ENCODE data around the gene GFOD1. TPM values are rescaled to one million over a fixed set of nuclear protein-coding genes. Genes with fewer than 3 reads are reported as not detected.

Gene GFOD1
- total RNA-seq, 1 donor from 2014 or later: 20.2 TPM

DNA sequence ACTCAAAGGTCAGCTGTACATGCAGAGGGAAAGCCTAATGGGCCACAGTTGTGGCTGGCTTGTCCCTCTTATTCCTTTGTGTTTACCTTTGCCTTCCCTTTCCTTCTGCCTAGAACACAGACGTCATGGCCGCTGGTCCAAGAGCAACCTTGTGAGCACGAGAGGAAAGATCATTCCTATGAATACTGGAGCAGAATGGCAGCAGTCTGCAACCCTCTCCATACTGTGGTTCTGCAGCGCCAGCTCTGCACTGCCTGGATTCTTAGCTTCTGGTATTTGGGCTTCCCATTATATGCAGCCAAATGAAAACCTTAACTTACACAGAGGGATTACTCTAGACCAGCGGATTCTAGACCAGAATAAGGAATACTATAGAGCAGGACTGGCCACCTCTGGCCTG lies 171.5 kb downstream of the GFOD1 start:
- Histone ChIP-seq H3K9me3 (no peaks in the 10 kb centered on the region), H3K27ac (no peak overlapping the region), H3K27me3 (ENCODE audit: low read depth) (no peaks in the 10 kb centered on the region), H3K4me3 (no peak overlapping the region), H3K4me1 (no peaks in the 10 kb centered on the region), H3K36me3 (peaks cover 93% of the 10 kb centered on the region)
- intact Hi-C loops (cut with DNase I): no loop called here
- TF ChIP-seq, protein P1, sequence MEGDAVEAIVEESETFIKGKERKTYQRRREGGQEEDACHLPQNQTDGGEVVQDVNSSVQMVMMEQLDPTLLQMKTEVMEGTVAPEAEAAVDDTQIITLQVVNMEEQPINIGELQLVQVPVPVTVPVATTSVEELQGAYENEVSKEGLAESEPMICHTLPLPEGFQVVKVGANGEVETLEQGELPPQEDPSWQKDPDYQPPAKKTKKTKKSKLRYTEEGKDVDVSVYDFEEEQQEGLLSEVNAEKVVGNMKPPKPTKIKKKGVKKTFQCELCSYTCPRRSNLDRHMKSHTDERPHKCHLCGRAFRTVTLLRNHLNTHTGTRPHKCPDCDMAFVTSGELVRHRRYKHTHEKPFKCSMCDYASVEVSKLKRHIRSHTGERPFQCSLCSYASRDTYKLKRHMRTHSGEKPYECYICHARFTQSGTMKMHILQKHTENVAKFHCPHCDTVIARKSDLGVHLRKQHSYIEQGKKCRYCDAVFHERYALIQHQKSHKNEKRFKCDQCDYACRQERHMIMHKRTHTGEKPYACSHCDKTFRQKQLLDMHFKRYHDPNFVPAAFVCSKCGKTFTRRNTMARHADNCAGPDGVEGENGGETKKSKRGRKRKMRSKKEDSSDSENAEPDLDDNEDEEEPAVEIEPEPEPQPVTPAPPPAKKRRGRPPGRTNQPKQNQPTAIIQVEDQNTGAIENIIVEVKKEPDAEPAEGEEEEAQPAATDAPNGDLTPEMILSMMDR (IDR thresholded peaks at IDR 0.05): no peak
- no peak for DNase-seq
- no peak for ATAC-seq

DNA sequence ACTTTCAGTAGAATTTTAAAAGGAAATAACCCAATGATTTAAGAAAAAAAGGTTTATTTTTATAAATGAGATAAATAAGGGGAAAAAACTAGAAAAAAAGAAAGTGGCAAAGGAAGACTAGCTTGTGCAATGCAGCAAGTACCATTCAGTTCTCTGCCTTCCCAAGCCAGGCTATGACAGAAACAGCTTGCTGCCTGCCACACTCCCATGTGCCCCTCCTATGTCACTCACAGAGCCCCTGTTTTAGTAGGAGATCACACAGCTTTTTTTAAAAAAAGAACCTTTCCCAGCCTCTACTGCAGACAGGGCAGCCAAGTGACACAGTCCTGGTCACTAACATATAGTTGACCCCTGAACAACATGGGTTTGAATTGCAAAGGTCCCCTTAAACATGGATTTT lies 172.6 kb downstream of the GFOD1 start:
- Histone ChIP-seq H3K27me3 (ENCODE audit: low read depth) (no peaks in the 10 kb centered on the region), H3K36me3 (peaks cover 84% of the 10 kb centered on the region), H3K4me3 (no peak overlapping the region), H3K4me1 (no peaks in the 10 kb centered on the region), H3K9me3 (no peaks in the 10 kb centered on the region), H3K27ac (no peak overlapping the region)
- TF ChIP-seq, protein P1 (IDR thresholded peaks at IDR 0.05): no peak
- intact Hi-C loops (cut with DNase I): no loop called here
- ATAC-seq (no peak), DNase-seq (no peak)

DNA sequence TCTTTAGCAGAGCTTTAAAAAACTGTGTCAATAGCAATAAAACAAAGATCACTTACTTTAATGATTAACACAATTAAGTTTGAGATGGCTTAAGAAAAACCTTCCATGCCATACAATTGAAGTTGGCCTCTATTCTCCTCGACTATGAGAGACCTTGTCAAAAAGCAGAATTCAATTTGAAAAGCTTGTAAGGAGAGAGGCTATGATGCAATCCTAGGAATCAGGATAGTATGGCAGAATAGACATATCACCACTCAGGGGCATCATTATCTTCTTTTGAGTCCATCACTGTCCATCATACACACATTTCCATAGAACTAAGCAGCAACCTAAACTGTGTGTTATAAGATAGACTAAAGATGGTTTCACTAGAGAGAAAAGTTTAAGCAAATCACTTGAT lies 176.2 kb downstream of the GFOD1 start:
- Histone ChIP-seq H3K4me1 (no peaks in the 10 kb centered on the region), H3K27me3 (ENCODE audit: low read depth) (no peaks in the 10 kb centered on the region), H3K9me3 (no peaks in the 10 kb centered on the region), H3K27ac (no peak overlapping the region), H3K4me3 (no peak overlapping the region), H3K36me3 (peaks cover 75% of the 10 kb centered on the region)
- no peak for ATAC-seq
- intact Hi-C loops (cut with DNase I): no loop called here
- TF ChIP-seq, protein P1 (IDR thresholded peaks at IDR 0.05): no peak
- no peak for DNase-seq

DNA sequence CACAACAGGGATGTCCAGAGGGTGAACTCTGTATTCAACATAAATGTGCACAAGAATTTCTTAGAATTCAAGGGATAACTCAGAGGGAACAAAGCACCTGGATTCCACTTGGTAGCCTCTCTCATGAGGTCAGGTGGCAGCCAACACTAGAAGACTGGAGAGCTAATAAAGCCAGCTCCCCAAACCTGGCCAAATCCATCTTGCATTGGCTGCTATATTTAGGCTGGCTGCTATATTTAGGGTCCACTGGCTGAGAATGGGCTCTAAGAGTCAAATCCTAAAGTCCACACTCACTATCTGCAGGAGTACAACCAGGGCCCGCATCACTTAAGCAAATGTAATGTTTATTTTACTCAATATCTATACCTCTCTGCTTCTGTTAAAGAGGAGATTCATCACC lies 179.1 kb downstream of the GFOD1 start:
- TF ChIP-seq, protein P1 (IDR thresholded peaks at IDR 0.05): no peak

More for the DNA sequence above, 179.1 kb downstream of the GFOD1 start:
- ATAC-seq (no peak), DNase-seq (no peak)
- Histone ChIP-seq H3K4me1 (peaks cover 13% of the 10 kb centered on the region), H3K27me3 (ENCODE audit: low read depth) (no peaks in the 10 kb centered on the region), H3K9me3 (no peaks in the 10 kb centered on the region), H3K36me3 (peaks cover 69% of the 10 kb centered on the region), H3K27ac (no peak overlapping the region), H3K4me3 (no peak overlapping the region)
- intact Hi-C loops (cut with DNase I): no loop called here

Other genes with a start within 250 kb of the GFOD1 start
- 18.8 TPM for gene TBC1D7, start 159.1 kb downstream of the GFOD1 start, total RNA-seq
- 15.3 TPM for gene SIRT5, start 87.0 kb upstream of the GFOD1 start, total RNA-seq
- 49.3 TPM for gene NOL7, start 127.7 kb upstream of the GFOD1 start, total RNA-seq
- gene RANBP9, start 224.2 kb upstream of the GFOD1 start, total RNA-seq: 37.0 TPM

All from lower lobe of right lung (tissue), 2 donors.